ENCODE results near the gene CAV2. TPM values are rescaled to one million over a fixed set of nuclear protein-coding genes. Genes with fewer than 3 reads are reported as not detected.

Gene CAV2
- total RNA-seq, 2 donors from 2014 or later, result 23.2 to 49.6 TPM

GRCh38 chr7:116553168-116553964, 53.8 kb downstream of the CAV2 start:
- no peak for DNase-seq (ENCODE audit: low spot score)
- 63% methylated on average over 3 of the region's 3 CpGs for WGBS
- Histone ChIP-seq H3K27ac (no peak overlapping the region), H3K4me1 (replicated peaks) (no peaks in the 10 kb centered on the region), H3K9me3 (no peaks in the 10 kb centered on the region), H3K27me3 (replicated peaks; ENCODE audit: insufficient read depth) (no peaks in the 10 kb centered on the region), H3K36me3 (no peaks in the 10 kb centered on the region), H3K4me3 (no peak overlapping the region)
- intact Hi-C loops (cut with DNase I), result no loop called here
- TF ChIP-seq POLR2AphosphoS5 (IDR thresholded peaks at IDR 0.05), result no peak
- TF ChIP-seq CTCF (IDR thresholded peaks at IDR 0.05), result no peak
- no peak for TF ChIP-seq POLR2A (IDR thresholded peaks at IDR 0.05)

- intact Hi-C loops (cut with DNase I), result no loop called here
- DNase-seq (ENCODE audit: low spot score), result no peak
- TF ChIP-seq POLR2AphosphoS5 (IDR thresholded peaks at IDR 0.05) (no peak), CTCF (IDR thresholded peaks at IDR 0.05) (no peak), POLR2A (IDR thresholded peaks at IDR 0.05) (no peak)
- H3K27ac ChIP-seq, result no peak overlapping the region
- no peaks in the 10 kb centered on the region for H3K9me3 ChIP-seq
- H3K36me3 ChIP-seq, result no peaks in the 10 kb centered on the region
- H3K27me3 ChIP-seq (replicated peaks; ENCODE audit: insufficient read depth), result no peaks in the 10 kb centered on the region
- no peak overlapping the region for H3K4me3 ChIP-seq
- H3K4me1 ChIP-seq (replicated peaks), result no peaks in the 10 kb centered on the region
These were observed 54.9 kb downstream of the CAV2 start for GRCh38 chr7:116554436-116554835.

- no peak overlapping the region for H3K4me3 ChIP-seq
- intact Hi-C loops (cut with DNase I), result no loop called here
- WGBS, result 77% methylated on average over 4 of the region's 4 CpGs
- no peak for TF ChIP-seq POLR2A (IDR thresholded peaks at IDR 0.05)
- TF ChIP-seq POLR2AphosphoS5 (IDR thresholded peaks at IDR 0.05), result no peak
- TF ChIP-seq CTCF (IDR thresholded peaks at IDR 0.05), result no peak
- H3K4me1 ChIP-seq (replicated peaks), result no peaks in the 10 kb centered on the region
- H3K27me3 ChIP-seq (replicated peaks; ENCODE audit: insufficient read depth), result no peaks in the 10 kb centered on the region
- DNase-seq (ENCODE audit: low spot score), result no peak
- H3K27ac ChIP-seq, result no peak overlapping the region
- no peaks in the 10 kb centered on the region for H3K9me3 ChIP-seq
- no peaks in the 10 kb centered on the region for H3K36me3 ChIP-seq
These were observed 55.4 kb downstream of the CAV2 start for GRCh38 chr7:116554911-116555310.

- no peak overlapping the region for H3K4me3 ChIP-seq
- H3K4me1 ChIP-seq (replicated peaks), result no peaks in the 10 kb centered on the region
- DNase-seq (ENCODE audit: low spot score), result no peak
- intact Hi-C loops (cut with DNase I), result no loop called here
- no peaks in the 10 kb centered on the region for H3K36me3 ChIP-seq
- H3K9me3 ChIP-seq, result no peaks in the 10 kb centered on the region
- no peaks in the 10 kb centered on the region for H3K27me3 ChIP-seq (replicated peaks; ENCODE audit: insufficient read depth)
- no peak overlapping the region for H3K27ac ChIP-seq
- no peak for TF ChIP-seq CTCF (IDR thresholded peaks at IDR 0.05)
- no peak for TF ChIP-seq POLR2AphosphoS5 (IDR thresholded peaks at IDR 0.05)
- TF ChIP-seq POLR2A (IDR thresholded peaks at IDR 0.05), result no peak
- 56% methylated on average over 3 of the region's 3 CpGs for WGBS
These were observed 57.6 kb downstream of the CAV2 start for GRCh38 chr7:116557066-116557585.

- no peaks in the 10 kb centered on the region for H3K36me3 ChIP-seq
- H3K4me1 ChIP-seq (replicated peaks), result no peaks in the 10 kb centered on the region
- no peak overlapping the region for H3K4me3 ChIP-seq
- H3K27ac ChIP-seq, result no peak overlapping the region
- no peaks in the 10 kb centered on the region for H3K27me3 ChIP-seq (replicated peaks; ENCODE audit: insufficient read depth)
- no peak for TF ChIP-seq POLR2A (IDR thresholded peaks at IDR 0.05)
- TF ChIP-seq POLR2AphosphoS5 (IDR thresholded peaks at IDR 0.05), result no peak
- TF ChIP-seq CTCF (IDR thresholded peaks at IDR 0.05), result no peak
- DNase-seq (ENCODE audit: low spot score), result no peak
- H3K9me3 ChIP-seq, result no peaks in the 10 kb centered on the region
- WGBS, result 87% methylated on average over 4 of the region's 4 CpGs
- intact Hi-C loops (cut with DNase I), result no loop called here
These were observed 58.4 kb downstream of the CAV2 start for GRCh38 chr7:116557901-116558300.
